Cortex of kidney (tissue), 1 donor: ENCODE measurements around the gene FIGLA.
"Not testable (repeated sequence)": the region's sequence is repeated elsewhere in the genome, so short reads cannot be mapped to it uniquely, and the experiment has no call there.

ENCODE experiments used
- DNase-seq: peaks from one replicate; lab custom pipeline; 2025; lab: John Stamatoyannopoulos, UW

The FIGLA gene

GRCh38 chr2:70808983-70809958 lies 18.8 kb upstream of the FIGLA start:
- DNase-seq, result no peak

GRCh38 chr2:70807828-70808118 lies 17.3 kb upstream of the FIGLA start:
- DNase-seq, result no peak

- no peak for DNase-seq
Observed at GRCh38 chr2:70807102-70807827, 16.8 kb upstream of the FIGLA start.

GRCh38 chr2:70806620-70807019 lies 16.2 kb upstream of the FIGLA start:
- no peak for DNase-seq

- no peak for DNase-seq
Observed at GRCh38 chr2:70806013-70806412, 15.6 kb upstream of the FIGLA start.

- no peak for DNase-seq
Observed at GRCh38 chr2:70801607-70802263, 11.3 kb upstream of the FIGLA start.

GRCh38 chr2:70799706-70800105 lies 9.3 kb upstream of the FIGLA start:
- DNase-seq, result no peak

GRCh38 chr2:70797996-70798395 lies 7.6 kb upstream of the FIGLA start:
- DNase-seq, result not testable (repeated sequence)

GRCh38 chr2:70797506-70797905 lies 7.1 kb upstream of the FIGLA start:
- DNase-seq, result no peak

- no peak for DNase-seq
Observed at GRCh38 chr2:70796262-70796661, 5.8 kb upstream of the FIGLA start.

GRCh38 chr2:70795164-70795995 lies 4.9 kb upstream of the FIGLA start:
- no peak for DNase-seq

GRCh38 chr2:70793450-70793849 lies 3.0 kb upstream of the FIGLA start:
- no peak for DNase-seq

GRCh38 chr2:70789304-70790135 lies 923 bp downstream of the FIGLA start:
- no peak for DNase-seq

GRCh38 chr2:70785137-70785911 lies 5.1 kb downstream of the FIGLA start:
- DNase-seq, result no peak

- no peak for DNase-seq
Observed at GRCh38 chr2:70784320-70784719, 6.1 kb downstream of the FIGLA start.

- no peak for DNase-seq
Observed at GRCh38 chr2:70779911-70780545, 10.4 kb downstream of the FIGLA start.

GRCh38 chr2:70779491-70779890 lies 11.0 kb downstream of the FIGLA start:
- DNase-seq, result no peak

- DNase-seq, result no peak
Observed at GRCh38 chr2:70778676-70779075, 11.8 kb downstream of the FIGLA start.

GRCh38 chr2:70777450-70777849 lies 13.0 kb downstream of the FIGLA start:
- DNase-seq, result no peak

GRCh38 chr2:70776266-70776665 lies 14.2 kb downstream of the FIGLA start:
- DNase-seq, result no peak
